Ishikawa (cell line): ENCODE measurements around the gene FAM53B.

Experiments used
- CEBPB ChIP-seq: IDR thresholded peaks from 2 replicates; pipeline ENCODE4 v1.6.1; 2012
- CREB1 ChIP-seq: IDR thresholded peaks from 2 replicates; pipeline ENCODE4 v1.6.1; 2012; ENCODE audit warnings: low read depth
- EGR1 ChIP-seq: IDR thresholded peaks from 2 replicates; pipeline ENCODE4 v1.6.1; 2012
- EP300 ChIP-seq: IDR thresholded peaks from 2 replicates; pipeline ENCODE4 v1.6.1; 2012; ENCODE audit warnings: borderline replicate concordance
- FOXM1 ChIP-seq: IDR thresholded peaks from 2 replicates; pipeline ENCODE4 v1.6.1; 2012; ENCODE audit warnings: low read depth, borderline replicate concordance
- MAX ChIP-seq: IDR thresholded peaks from 2 replicates; pipeline ENCODE4 v1.6.1; 2012
- NFIC ChIP-seq: IDR thresholded peaks from 2 replicates; pipeline ENCODE4 v1.6.1; 2012
- RAD21 ChIP-seq: IDR thresholded peaks from 2 replicates; pipeline ENCODE4 v1.6.1; 2012; ENCODE audit warnings: low read depth
- REST ChIP-seq: IDR thresholded peaks from 2 replicates; pipeline ENCODE4 v1.6.1; 2012; ENCODE audit warnings: low read depth, mild to moderate bottlenecking
- TAF1 ChIP-seq: IDR thresholded peaks from 2 replicates; pipeline ENCODE4 v1.6.1; 2012; ENCODE audit warnings: low read depth, mild to moderate bottlenecking
- TCF12 ChIP-seq: IDR thresholded peaks from 2 replicates; pipeline ENCODE4 v1.6.1; 2012; ENCODE audit warnings: low read depth
- TEAD4 ChIP-seq: IDR thresholded peaks from 2 replicates; pipeline ENCODE4 v1.6.1; 2012
- USF1 ChIP-seq: IDR thresholded peaks from 2 replicates; pipeline ENCODE4 v1.6.1; 2012
- YY1 ChIP-seq: IDR thresholded peaks from 2 replicates; pipeline ENCODE4 v1.6.1; 2012; ENCODE audit warnings: low read depth
- ZBTB7A ChIP-seq: IDR thresholded peaks from 2 replicates; pipeline ENCODE4 v1.6.1; 2012; ENCODE audit warnings: low read depth

The FAM53B gene

GRCh38 chr10:124624006-124624405 lies 120.2 kb downstream of the FAM53B start:
- no peak for TF ChIP-seq TAF1

GRCh38 chr10:124622866-124623536 lies 121.2 kb downstream of the FAM53B start:
- no peak for TF ChIP-seq NFIC
- TF ChIP-seq EGR1 = no peak
- TF ChIP-seq TAF1 = no peak
- no peak for TF ChIP-seq USF1
- TF ChIP-seq TCF12 = no peak
- TF ChIP-seq YY1 = no peak
- TF ChIP-seq ZBTB7A = no peak
- TF ChIP-seq CEBPB = no peak
- no peak for TF ChIP-seq CREB1
- no peak for TF ChIP-seq REST
- no peak for TF ChIP-seq RAD21
- TF ChIP-seq MAX = no peak
- no peak for TF ChIP-seq EP300

GRCh38 chr10:124622158-124622557 lies 122.0 kb downstream of the FAM53B start:
- TF ChIP-seq EP300 = no peak
- TF ChIP-seq FOXM1 = no peak
- TF ChIP-seq REST = no peak
- no peak for TF ChIP-seq USF1
- TF ChIP-seq EGR1 = no peak
- TF ChIP-seq TEAD4 = no peak

GRCh38 chr10:124621637-124622036 lies 122.5 kb downstream of the FAM53B start:
- TF ChIP-seq EGR1 (no peak), CEBPB (no peak)

- TF ChIP-seq USF1 = no peak
- TF ChIP-seq EGR1 = no peak
- TF ChIP-seq MAX = no peak
- TF ChIP-seq REST = no peak
- no peak for TF ChIP-seq NFIC
- TF ChIP-seq CEBPB = no peak
- TF ChIP-seq RAD21 = no peak
- no peak for TF ChIP-seq EP300
- no peak for TF ChIP-seq TAF1
- TF ChIP-seq TEAD4 = no peak
- TF ChIP-seq ZBTB7A = no peak
- no peak for TF ChIP-seq YY1
- TF ChIP-seq TCF12 = no peak
- no peak for TF ChIP-seq FOXM1
Observed at GRCh38 chr10:124619802-124620490, 124.2 kb downstream of the FAM53B start.
